ENCODE measurements around the gene ARL15. TPM values are rescaled to one million over a fixed set of nuclear protein-coding genes. Genes with fewer than 3 reads are reported as not detected.

The ARL15 gene
- total RNA-seq, 1 experiment from 2014 or later, result 13.0 TPM

DNA sequence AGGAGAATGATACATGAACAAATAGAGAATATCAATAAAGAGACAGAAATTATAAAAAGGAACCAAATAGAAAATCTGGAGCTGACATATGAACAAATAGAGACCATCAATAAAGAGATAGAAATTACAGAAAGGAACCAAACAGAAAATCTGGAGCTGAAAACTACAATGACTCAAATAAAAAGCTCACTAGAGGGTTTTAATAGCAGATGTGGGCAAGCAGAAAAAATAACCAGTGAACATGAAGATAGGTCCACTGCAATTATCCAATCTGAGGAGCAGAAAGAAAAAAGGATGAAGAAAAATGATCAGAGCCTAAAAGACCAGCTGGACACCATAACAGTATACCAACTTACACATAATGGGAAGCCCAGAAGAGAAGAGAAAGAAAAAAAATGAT lies 353.7 kb downstream of the ARL15 start:
- Histone ChIP-seq H3T11ph (ENCODE audit: low read length) (no peak overlapping the region), H3K14ac (ENCODE audit: insufficient read depth, low read length) (no peak overlapping the region), H3K56ac (ENCODE audit: insufficient read length, low read depth, low read length) (no peak overlapping the region), H3K27ac (ENCODE audit: insufficient read length, low read depth, low read length) (no peak overlapping the region), H2BK15ac (ENCODE audit: low read depth, low read length) (no peak overlapping the region), H3K23ac (ENCODE audit: insufficient read length, low read depth, low read length) (no peak overlapping the region), H3K9me3 (ENCODE audit: control insufficient read depth, low read depth, low read length) (no peaks in the 10 kb centered on the region), H2BK12ac (ENCODE audit: insufficient read length, low read depth, low read length) (no peak overlapping the region), H3K27me3 (ENCODE audit: insufficient read depth, low read length) (no peaks in the 10 kb centered on the region), H3K79me2 (ENCODE audit: insufficient read depth, low read length) (no peaks in the 10 kb centered on the region), H3K23me2 (ENCODE audit: insufficient read length, low read depth, low read length, poor library complexity, severe bottlenecking) (no peaks in the 10 kb centered on the region), H2BK5ac (ENCODE audit: insufficient read length, low read length) (no peak overlapping the region), H3K79me1 (ENCODE audit: insufficient read depth, low read depth, low read length, poor library complexity, severe bottlenecking) (no peaks in the 10 kb centered on the region), H3K18ac (ENCODE audit: insufficient read length, low read depth, low read length) (no peak overlapping the region), H4K5ac (ENCODE audit: insufficient read length, low read depth, low read length) (no peak overlapping the region), H2AK5ac (ENCODE audit: insufficient read length, low read length) (no peak overlapping the region), H2AFZ (ENCODE audit: low read length) (no peak overlapping the region), H4K8ac (replicated peaks; ENCODE audit: insufficient read length, low read depth, low read length) (no peak overlapping the region), H2BK120ac (ENCODE audit: low read depth, low read length, poor library complexity, severe bottlenecking) (no peak overlapping the region), H3K4me2 (ENCODE audit: insufficient read depth, insufficient read length, low read length) (no peak overlapping the region), H4K91ac (ENCODE audit: insufficient read length, low read depth, low read length) (no peak overlapping the region), H3K9ac (ENCODE audit: extremely low read depth, insufficient read length, low read length) (no peak overlapping the region), H3K4me1 (ENCODE audit: insufficient read depth, low read length) (no peaks in the 10 kb centered on the region), H2BK20ac (ENCODE audit: low read depth, low read length, poor library complexity, severe bottlenecking) (no peak overlapping the region), H3K4ac (ENCODE audit: low read depth, low read length) (no peak overlapping the region), H4K20me1 (ENCODE audit: control insufficient read depth, insufficient read depth, insufficient read length) (no peaks in the 10 kb centered on the region)
- Mint-ChIP-seq H3K4me1 (peaks cover 12 to 14% of the 10 kb centered on the region in 2 experiments), H3K36me3 (ENCODE audit: insufficient read depth in 1 of 3, low read depth in 3 of 3) (peaks cover 9 to 26% (median 9%) of the 10 kb centered on the region in 3 experiments), H3K4me3 (no peak overlapping the region), H3K27ac (no peak overlapping the region), H3K9me3 (peaks cover 11 to 16% of the 10 kb centered on the region in 2 experiments), H3K27me3 (ENCODE audit: low read depth) (no peaks in the 10 kb centered on the region)
- TF ChIP-seq, protein P1, sequence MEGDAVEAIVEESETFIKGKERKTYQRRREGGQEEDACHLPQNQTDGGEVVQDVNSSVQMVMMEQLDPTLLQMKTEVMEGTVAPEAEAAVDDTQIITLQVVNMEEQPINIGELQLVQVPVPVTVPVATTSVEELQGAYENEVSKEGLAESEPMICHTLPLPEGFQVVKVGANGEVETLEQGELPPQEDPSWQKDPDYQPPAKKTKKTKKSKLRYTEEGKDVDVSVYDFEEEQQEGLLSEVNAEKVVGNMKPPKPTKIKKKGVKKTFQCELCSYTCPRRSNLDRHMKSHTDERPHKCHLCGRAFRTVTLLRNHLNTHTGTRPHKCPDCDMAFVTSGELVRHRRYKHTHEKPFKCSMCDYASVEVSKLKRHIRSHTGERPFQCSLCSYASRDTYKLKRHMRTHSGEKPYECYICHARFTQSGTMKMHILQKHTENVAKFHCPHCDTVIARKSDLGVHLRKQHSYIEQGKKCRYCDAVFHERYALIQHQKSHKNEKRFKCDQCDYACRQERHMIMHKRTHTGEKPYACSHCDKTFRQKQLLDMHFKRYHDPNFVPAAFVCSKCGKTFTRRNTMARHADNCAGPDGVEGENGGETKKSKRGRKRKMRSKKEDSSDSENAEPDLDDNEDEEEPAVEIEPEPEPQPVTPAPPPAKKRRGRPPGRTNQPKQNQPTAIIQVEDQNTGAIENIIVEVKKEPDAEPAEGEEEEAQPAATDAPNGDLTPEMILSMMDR (conservative IDR thresholded peaks at IDR 0.05), result no peak
- no peak for DNase-seq
